GM23338 (cell line): ENCODE data around the gene CNDP1. TPM values are rescaled to one million over a fixed set of nuclear protein-coding genes. Genes with fewer than 3 reads are reported as not detected.

Experiments
- ATAC-seq: fragments of 200-7000 bp; cut with Tn5 transposase; 3 replicates; pipeline ENCODE4 v1.9.1; 2020
- DNase-seq: peaks from one replicate; pipeline ENCODE4 v3.0.0-alpha.2; 2015; ENCODE audit warnings: low spot score
- H2AFZ ChIP-seq: fragments of 200-600 bp; sonication (generic); 2 replicates; pipeline ENCODE4 v1.8.0; 2016; ENCODE audit warnings: antibody characterized with exemption, mild to moderate bottlenecking, moderate library complexity
- H3F3A ChIP-seq: fragments of 200-600 bp; sonication (generic); replicated peaks from 2 replicates; pipeline ENCODE4 v1.8.0; 2017; ENCODE audit warnings: antibody characterized with exemption, mixed run types, low read depth
- H3K27ac ChIP-seq: fragments of 200-600 bp; sonication (generic); 2 replicates; pipeline ENCODE4 v1.6.1; 2016; ENCODE audit warnings: low read depth
- H3K27me3 ChIP-seq: fragments of 200-600 bp; sonication (generic); 2 replicates; pipeline ENCODE4 v1.8.0; 2016; ENCODE audit warnings: mild to moderate bottlenecking, mixed run types, moderate library complexity; ENCODE audit not compliant: insufficient read depth
- H3K36me3 ChIP-seq: fragments of 200-600 bp; sonication (generic); 2 replicates; pipeline ENCODE4 v1.8.0; 2016; ENCODE audit warnings: mild to moderate bottlenecking; ENCODE audit not compliant: insufficient read depth
- H3K4me1 ChIP-seq: fragments of 200-600 bp; sonication (generic); 2 replicates; pipeline ENCODE4 v1.8.0; 2016; ENCODE audit warnings: mild to moderate bottlenecking, moderate library complexity; ENCODE audit not compliant: insufficient read depth
- H3K4me2 ChIP-seq: fragments of 200-600 bp; sonication (generic); 2 replicates; pipeline ENCODE4 v1.7.1; 2017; ENCODE audit warnings: mixed run types
- H3K4me3 ChIP-seq: fragments of 200-600 bp; sonication (generic); 2 replicates; pipeline ENCODE4 v1.6.1; 2016; ENCODE audit warnings: mixed run types
- H3K79me2 ChIP-seq: fragments of 200-600 bp; sonication (generic); replicated peaks from 2 replicates; pipeline ENCODE4 v1.8.0; 2017; ENCODE audit warnings: mild to moderate bottlenecking; ENCODE audit not compliant: insufficient read depth
- H3K9me2 ChIP-seq: fragments of 200-600 bp; sonication (generic); 2 replicates; pipeline ENCODE4 v1.8.0; 2017; ENCODE audit not compliant: insufficient read depth
- H4K20me1 ChIP-seq: fragments of 200-600 bp; sonication (generic); replicated peaks from 2 replicates; pipeline ENCODE4 v1.8.0; 2017; ENCODE audit warnings: mild to moderate bottlenecking; ENCODE audit not compliant: insufficient read depth
- H3K27ac Mint-ChIP-seq: 2 replicates; pipeline ENCODE4 v1.8.0; 2020; ENCODE audit warnings: inconsistent platforms, mild to moderate bottlenecking, moderate library complexity, mixed read lengths
- H3K27me3 Mint-ChIP-seq: 3 replicates; pipeline ENCODE4 v1.8.0; 2022; ENCODE audit warnings: low read depth, mild to moderate bottlenecking, moderate library complexity, mixed read lengths, inconsistent platforms; ENCODE audit not compliant: insufficient read depth, poor library complexity
- H3K36me3 Mint-ChIP-seq: 3 replicates; pipeline ENCODE4 v1.8.0; 2021; ENCODE audit warnings: low read depth, mild to moderate bottlenecking, inconsistent platforms, moderate library complexity, mixed read lengths
- H3K4me1 Mint-ChIP-seq: 3 replicates; pipeline ENCODE4 v1.8.0; 2020; ENCODE audit warnings: mild to moderate bottlenecking, inconsistent platforms, mixed read lengths
- H3K4me3 Mint-ChIP-seq: 3 replicates; pipeline ENCODE4 v1.8.0; 2021; ENCODE audit warnings: moderate library complexity, mild to moderate bottlenecking, inconsistent platforms, mixed read lengths
- H3K9me3 Mint-ChIP-seq: 3 replicates; pipeline ENCODE4 v1.8.0; 2020; ENCODE audit warnings: moderate library complexity, mild to moderate bottlenecking, inconsistent platforms, mixed read lengths
- CTCF ChIP-seq, 2 experiments: fragments of 200-600 bp in 1 of 2; sonication (generic) in 1 of 2; conservative IDR thresholded peaks; 2 replicates each; pipeline versions ENCODE4 v1.5.1 to v1.6.1; 2016 to 2017; ENCODE audit warnings: antibody characterized with exemption in 2 of 2, low read depth in 2 of 2, mild to moderate bottlenecking in 2 of 2, moderate library complexity in 1 of 2
- JUNB ChIP-seq: IDR thresholded peaks from one replicate; pipeline ENCODE4 v1.6.1; 2016; ENCODE audit warnings: antibody characterized with exemption; ENCODE audit not compliant: unreplicated experiment
- NANOG ChIP-seq: IDR thresholded peaks from 2 replicates; pipeline ENCODE4 v1.6.1; 2016; ENCODE audit warnings: antibody characterized with exemption, borderline replicate concordance
- ZNF114 ChIP-seq: fragments of 250-450 bp; sonication (Bioruptor Pico); IDR thresholded peaks from 2 replicates; pipeline ENCODE4 v1.5.0; 2020; ENCODE audit warnings: mild to moderate bottlenecking, moderate library complexity
- polyA plus RNA-seq: library from polyadenylated mRNA; unstranded; fragments of >200 nt; fragmentation: Nextera tagmentation; extraction: Ambion mirVana; gene quantifications from 2 replicates; pipeline ENCODE4 v1.2.1, GENCODE V29; 2016
- total RNA-seq: library from RNA; depleted of rRNA; stranded (reverse); fragments of >200 nt; shearing (Covaris generic); gene quantifications from 2 replicates; pipeline ENCODE4 v1.2.3, GENCODE V29; 2014
- TF ChIP-seq, protein P1 (sequence below): IDR thresholded peaks from one replicate; pipeline ENCODE4 v1.6.1; 2018; ENCODE audit warnings: antibody characterized with exemption; ENCODE audit not compliant: unreplicated experiment

Gene CNDP1
- total and polyA plus RNA-seq, 2 experiments from 2014 or later: 0.03 to 0.11 TPM

- TF ChIP-seq, protein P1, sequence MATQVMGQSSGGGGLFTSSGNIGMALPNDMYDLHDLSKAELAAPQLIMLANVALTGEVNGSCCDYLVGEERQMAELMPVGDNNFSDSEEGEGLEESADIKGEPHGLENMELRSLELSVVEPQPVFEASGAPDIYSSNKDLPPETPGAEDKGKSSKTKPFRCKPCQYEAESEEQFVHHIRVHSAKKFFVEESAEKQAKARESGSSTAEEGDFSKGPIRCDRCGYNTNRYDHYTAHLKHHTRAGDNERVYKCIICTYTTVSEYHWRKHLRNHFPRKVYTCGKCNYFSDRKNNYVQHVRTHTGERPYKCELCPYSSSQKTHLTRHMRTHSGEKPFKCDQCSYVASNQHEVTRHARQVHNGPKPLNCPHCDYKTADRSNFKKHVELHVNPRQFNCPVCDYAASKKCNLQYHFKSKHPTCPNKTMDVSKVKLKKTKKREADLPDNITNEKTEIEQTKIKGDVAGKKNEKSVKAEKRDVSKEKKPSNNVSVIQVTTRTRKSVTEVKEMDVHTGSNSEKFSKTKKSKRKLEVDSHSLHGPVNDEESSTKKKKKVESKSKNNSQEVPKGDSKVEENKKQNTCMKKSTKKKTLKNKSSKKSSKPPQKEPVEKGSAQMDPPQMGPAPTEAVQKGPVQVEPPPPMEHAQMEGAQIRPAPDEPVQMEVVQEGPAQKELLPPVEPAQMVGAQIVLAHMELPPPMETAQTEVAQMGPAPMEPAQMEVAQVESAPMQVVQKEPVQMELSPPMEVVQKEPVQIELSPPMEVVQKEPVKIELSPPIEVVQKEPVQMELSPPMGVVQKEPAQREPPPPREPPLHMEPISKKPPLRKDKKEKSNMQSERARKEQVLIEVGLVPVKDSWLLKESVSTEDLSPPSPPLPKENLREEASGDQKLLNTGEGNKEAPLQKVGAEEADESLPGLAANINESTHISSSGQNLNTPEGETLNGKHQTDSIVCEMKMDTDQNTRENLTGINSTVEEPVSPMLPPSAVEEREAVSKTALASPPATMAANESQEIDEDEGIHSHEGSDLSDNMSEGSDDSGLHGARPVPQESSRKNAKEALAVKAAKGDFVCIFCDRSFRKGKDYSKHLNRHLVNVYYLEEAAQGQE: no peak
- TF ChIP-seq ZNF114 (CRISPR knock-in tag) (no peak), CTCF (conservative IDR thresholded peaks at IDR 0.05; ENCODE audit: low read depth in 2 of 2) (no peak), JUNB (no peak)
Measured at GRCh38 chr18:74506448-74507084, 27.7 kb upstream of the CNDP1 start (continued).

- Mint-ChIP-seq H3K36me3 (peaks cover 92% of the 10 kb centered on the region), H3K4me3 (no peak overlapping the region)
- peaks cover 49% of the 10 kb centered on the region for H3K36me3 ChIP-seq
Measured at GRCh38 chr18:74507097-74507881, 27.0 kb upstream of the CNDP1 start.

More at GRCh38 chr18:74507097-74507881, 27.0 kb upstream of the CNDP1 start:
- no peak for ATAC-seq
- no peaks in the 10 kb centered on the region for H3K27me3 ChIP-seq
- no peak for DNase-seq
- no peaks in the 10 kb centered on the region; the same call in 1 of the 2 replicates for H3K4me1 ChIP-seq
- H4K20me1 ChIP-seq: peaks cover 14% of the 10 kb centered on the region
- Mint-ChIP-seq H3K9me3 (no peaks in the 10 kb centered on the region), H3K27me3 (peaks cover 2% of the 10 kb centered on the region), H3K27ac (peak overlapping the region; percentile 65), H3K4me1 (peaks cover 28% of the 10 kb centered on the region)
- no peaks in the 10 kb centered on the region for H3F3A ChIP-seq
- no peak overlapping the region for H3K27ac ChIP-seq
- TF ChIP-seq NANOG: no peak
- no peak for TF ChIP-seq CTCF (conservative IDR thresholded peaks at IDR 0.05; ENCODE audit: low read depth in 2 of 2)
- TF ChIP-seq, protein P1: no peak
- no peak overlapping the region for H3K4me2 ChIP-seq
- H3K4me3 ChIP-seq: no peak overlapping the region
- H2AFZ ChIP-seq: no peak overlapping the region
- H3K9me2 ChIP-seq: no peaks in the 10 kb centered on the region
- H3K79me2 ChIP-seq: peaks cover 12% of the 10 kb centered on the region; the same call in 1 of the 2 replicates
